ENCODE data around the gene LIMA1.
"Not testable (repeated sequence)": the region's sequence is repeated elsewhere in the genome, so short reads cannot be mapped to it uniquely, and the experiment has no call there.

The LIMA1 gene

GRCh38 chr12:50184261-50184660 is 99.1 kb downstream of the LIMA1 start:
- DNase-seq = no peak

- no peak for DNase-seq
Observed at GRCh38 chr12:50182461-50182860, 100.9 kb downstream of the LIMA1 start.

- no peak for DNase-seq
Observed at GRCh38 chr12:50181691-50182090, 101.6 kb downstream of the LIMA1 start.

- no peak for DNase-seq
Observed at GRCh38 chr12:50175716-50176026, 107.6 kb downstream of the LIMA1 start.

GRCh38 chr12:50174971-50175715 is 108.2 kb downstream of the LIMA1 start:
- DNase-seq = peak; percentile 55

GRCh38 chr12:50167049-50167828 is 116.1 kb downstream of the LIMA1 start, which contains the start of gene CERS5:
CERS5 (minus strand) TSS chr12:50167369; CDS start chr12:50167297, 72 bp downstream.
- peak; percentile 98 for DNase-seq

GRCh38 chr12:50166799-50167048 is 116.6 kb downstream of the LIMA1 start:
- DNase-seq = peak; percentile 53

GRCh38 chr12:50164963-50165362 is 118.4 kb downstream of the LIMA1 start:
- no peak for DNase-seq

- DNase-seq = no peak
Observed at GRCh38 chr12:50162230-50162629, 121.1 kb downstream of the LIMA1 start.

- DNase-seq = no peak
Observed at GRCh38 chr12:50160643-50161042, 122.7 kb downstream of the LIMA1 start.

GRCh38 chr12:50157259-50157658 is 126.1 kb downstream of the LIMA1 start:
- no peak for DNase-seq

GRCh38 chr12:50156641-50157040 is 126.7 kb downstream of the LIMA1 start:
- DNase-seq = no peak

GRCh38 chr12:50154947-50155346 is 128.4 kb downstream of the LIMA1 start:
- not testable (repeated sequence) for DNase-seq

GRCh38 chr12:50151047-50151687 is 132.2 kb downstream of the LIMA1 start:
- no peak for DNase-seq

GRCh38 chr12:50149311-50149710 is 134.0 kb downstream of the LIMA1 start:
- no peak for DNase-seq

GRCh38 chr12:50148011-50148410 is 135.3 kb downstream of the LIMA1 start:
- not testable (repeated sequence) for DNase-seq

- DNase-seq = no peak
Observed at GRCh38 chr12:50147281-50147680, 136.0 kb downstream of the LIMA1 start.

- DNase-seq = no peak
Observed at GRCh38 chr12:50145439-50145838, 137.9 kb downstream of the LIMA1 start.

GRCh38 chr12:50142993-50143392 is 140.3 kb downstream of the LIMA1 start:
- DNase-seq = no peak

GRCh38 chr12:50132505-50133135 is 150.7 kb downstream of the LIMA1 start:
- peak; percentile 51 for DNase-seq

- no peak for DNase-seq
Observed at GRCh38 chr12:50129290-50129689, 154.0 kb downstream of the LIMA1 start.

- peak; percentile 64 for DNase-seq
Observed at GRCh38 chr12:50127546-50127945, 155.8 kb downstream of the LIMA1 start.

All from NCI-H510A treated with DMSO at 0.1 percent for 48 hours (cell line).